HEK293T (cell line): ENCODE results near the gene MYO1B.

Experiments used
- CTBP1 ChIP-seq: fragments of 450-650 bp; IDR thresholded peaks from 2 replicates; pipeline ENCODE4 v1.6.1; 2016; ENCODE audit warnings: borderline replicate concordance
- ELF4 ChIP-seq: fragments of 450-650 bp; IDR thresholded peaks from 2 replicates; pipeline ENCODE4 v1.6.1; 2017; ENCODE audit warnings: antibody characterized with exemption
- FOXA1 ChIP-seq: fragments of 450-650 bp; IDR thresholded peaks from 2 replicates; pipeline ENCODE4 v1.6.1; 2016; ENCODE audit warnings: mild to moderate bottlenecking
- FOXM1 ChIP-seq: fragments of 450-650 bp; IDR thresholded peaks from 2 replicates; pipeline ENCODE4 v1.6.1; 2017; ENCODE audit warnings: mild to moderate bottlenecking, borderline replicate concordance
- LEF1 ChIP-seq: fragments of 450-650 bp; IDR thresholded peaks from 2 replicates; pipeline ENCODE4 v1.6.1; 2017; ENCODE audit warnings: mild to moderate bottlenecking, borderline replicate concordance
- NFRKB ChIP-seq: fragments of 450-650 bp; IDR thresholded peaks from 2 replicates; pipeline ENCODE4 v1.6.1; 2016; ENCODE audit warnings: mild to moderate bottlenecking, moderate library complexity
- PKNOX1 ChIP-seq: fragments of 450-650 bp; IDR thresholded peaks from 2 replicates; pipeline ENCODE4 v1.6.1; 2016
- SP1 ChIP-seq: fragments of 450-650 bp; IDR thresholded peaks from 2 replicates; pipeline ENCODE4 v1.6.1; 2017
- SUZ12 ChIP-seq: fragments of 450-650 bp; IDR thresholded peaks from 2 replicates; pipeline ENCODE4 v1.6.1; 2016; ENCODE audit warnings: mild to moderate bottlenecking

GRCh38 chr2:191311156-191311555, 66.0 kb downstream of the MYO1B start:
- TF ChIP-seq FOXA1 (no peak), SUZ12 (no peak), NFRKB (no peak), LEF1 (no peak), SP1 (no peak), PKNOX1 (no peak), CTBP1 (no peak), FOXM1 (no peak), ELF4 (no peak)
